GM12878 (cell line): ENCODE data around the gene F10. TPM values are rescaled to one million over a fixed set of nuclear protein-coding genes. Genes with fewer than 3 reads are reported as not detected.

Experiments used
- ATAC-seq: fragments of 200-7000 bp; cut with Tn5 transposase; 3 replicates; pipeline ENCODE4 v1.9.1; 2020; ENCODE audit warnings: mild to moderate bottlenecking, moderate library complexity
- BruUV-seq: library from RNA; stranded (reverse); fragments of 400-500 nt; replicated peaks from 2 replicates; lab custom pipeline; 2021; lab: Mats Ljungman, UMichigan
- CTCF ChIA-PET: fragments of 300-600 bp; sonication (Branson Sonifier 250); formaldehyde crosslinking; extraction: SDS; loops from one replicate; lab custom pipeline; 2021; ENCODE audit warnings: inconsistent platforms; lab: Yijun Ruan, JAX
- POLR2A ChIA-PET: fragments of 350-600 bp; formaldehyde crosslinking; extraction: SDS; loops from one replicate; lab custom pipeline; 2021; ENCODE audit warnings: inconsistent platforms; lab: Charles Lee
- RAD21 ChIA-PET: fragments of 300-600 bp; sonication (Branson Sonifier 250); formaldehyde crosslinking; loops from one replicate; lab custom pipeline; 2023; ENCODE audit warnings: antibody characterized with exemption; ENCODE audit not compliant: unreplicated experiment; lab: Charles Lee
- SMC1A ChIA-PET: fragments of 300-600 bp; sonication (Branson Sonifier 250); formaldehyde crosslinking; loops from one replicate; lab custom pipeline; 2023; ENCODE audit not compliant: unreplicated experiment, uncharacterized antibody; lab: Charles Lee
- DNase-seq: peaks from one replicate; pipeline ENCODE4 v3.0.0-alpha.2; 2011; ENCODE audit warnings: low read depth, low spot score
- FAIRE-seq: peaks from 3 replicates; lab custom pipeline; 2011; peaks lifted over from hg19 to GRCh38; lab: Jason Lieb, UNC
- H2AFZ ChIP-seq: 2 replicates; pipeline ENCODE4 v1.6.0; 2011; ENCODE audit warnings: low read depth, low read length, control low read depth; ENCODE audit not compliant: control insufficient read depth
- H3K27ac ChIP-seq: 2 replicates; pipeline ENCODE4 v1.5.1; 2011; ENCODE audit warnings: control low read depth; ENCODE audit not compliant: control insufficient read depth, insufficient read depth
- H3K27me3 ChIP-seq, 2 experiments: replicated peaks in 1 of 2; 2 replicates each; pipeline versions ENCODE4 v1.6.0 to v1.6.1; 2011; ENCODE audit warnings: low read length in 1 of 2; ENCODE audit not compliant: control insufficient read depth in 2 of 2, insufficient read depth in 2 of 2
- H3K36me3 ChIP-seq, 2 experiments: 2 replicates each; pipeline ENCODE4 v1.5.1; 2011; ENCODE audit warnings: low read length in 1 of 2; ENCODE audit not compliant: control insufficient read depth in 2 of 2, insufficient read depth in 2 of 2
- H3K4me1 ChIP-seq: 2 replicates; pipeline ENCODE4 v1.6.1; 2011; ENCODE audit warnings: mild to moderate bottlenecking, low read length, moderate library complexity, mixed read lengths; ENCODE audit not compliant: control insufficient read depth, insufficient read depth
- H3K4me2 ChIP-seq: 2 replicates; pipeline ENCODE4 v1.6.0; 2011; ENCODE audit warnings: control low read depth; ENCODE audit not compliant: control insufficient read depth, insufficient read depth
- H3K4me3 ChIP-seq: fragments of 200-600 bp; sonication (generic); 2 replicates; pipeline ENCODE4 v1.5.1; 2016
- H3K79me2 ChIP-seq: 2 replicates; pipeline ENCODE4 v1.6.0; 2011; ENCODE audit warnings: low read length; ENCODE audit not compliant: control insufficient read depth, insufficient read depth
- H3K9ac ChIP-seq: 2 replicates; pipeline ENCODE4 v1.8.0; 2011; ENCODE audit warnings: low read length, control low read depth, mixed read lengths; ENCODE audit not compliant: control insufficient read depth, insufficient read depth
- H3K9me3 ChIP-seq: replicated peaks from 3 replicates; pipeline ENCODE4 v1.5.1; 2011; ENCODE audit warnings: mild to moderate bottlenecking, low read length; ENCODE audit not compliant: control insufficient read depth, insufficient read depth
- H4K20me1 ChIP-seq: 2 replicates; pipeline ENCODE4 v1.6.0; 2011; ENCODE audit not compliant: control insufficient read depth, insufficient read depth
- CBFB ChIP-seq: IDR thresholded peaks from 2 replicates; pipeline ENCODE4 v1.6.1; 2016; ENCODE audit warnings: antibody characterized with exemption, low read depth
- EZH2 ChIP-seq: IDR thresholded peaks from 2 replicates; pipeline ENCODE4 v1.6.1; 2012; ENCODE audit warnings: low read depth, mild to moderate bottlenecking, control low read depth, inconsistent platforms, low read length, borderline replicate concordance; ENCODE audit not compliant: control insufficient read depth
- IRF4 ChIP-seq: IDR thresholded peaks from 2 replicates; pipeline ENCODE4 v1.6.1; 2011; ENCODE audit warnings: low read depth, low read length
- RELA ChIP-seq: fragments of 450-650 bp; IDR thresholded peaks from 2 replicates; pipeline ENCODE4 v1.8.0; 2014; ENCODE audit warnings: borderline replicate concordance; ENCODE audit not compliant: partially characterized antibody
- SMAD1 ChIP-seq: fragments of 450-650 bp; IDR thresholded peaks from 2 replicates; pipeline ENCODE4 v1.6.1; 2018; ENCODE audit warnings: mild to moderate bottlenecking, low read depth; ENCODE audit not compliant: partially characterized antibody
- YY1 ChIP-seq: IDR thresholded peaks from 2 replicates; pipeline ENCODE4 v1.6.1; 2011; ENCODE audit warnings: low read depth, mild to moderate bottlenecking, low read length
- WGBS: methylation state at CpG from one replicate; pipeline ENCODE4 v1.1.6; 2016; ENCODE audit warnings: low lambda C conversion rate; ENCODE audit not compliant: insufficient replicate concordance, insufficient coverage; ENCODE audit errors: missing lambda C conversion rate; 5-methylcytosine and 5-hydroxymethylcytosine counted together
- in situ Hi-C: fragments of 300-500 bp; cut with MboI; formaldehyde crosslinking; loops from 9 replicates; pipeline ENCODE4 v1.14.3; 2018; ENCODE audit warnings: mixed read lengths
- intact Hi-C: fragments of 100-400 bp; cut with micrococcal nuclease; formaldehyde crosslinking; loops from one replicate; pipeline ENCODE4 v1.14.2; 2022; ENCODE audit not compliant: unreplicated experiment
- polyA plus RNA-seq, 11 experiments: library from polyadenylated mRNA; depleted of rRNA in 4 of 11; unstranded in 6 of 11; stranded (reverse) in 5 of 11; fragments of >200 nt; fragmentation: Nextera tagmentation in 4 of 11; fragmentation: Illumina TruSeq in 1 of 11; extraction: Ambion mirVana in 4 of 11; extraction: Trizol in 1 of 11; gene quantifications; 1 replicate in 1 of 11; 2 replicates in 10 of 11; pipeline versions ENCODE4 v1.2.1 to v1.2.3, GENCODE V29; 2011 to 2016; ENCODE audit warnings: inconsistent platforms in 2 of 11, missing spikeins in 2 of 11, low read depth in 1 of 11
- total RNA-seq, 4 experiments: library from RNA; depleted of rRNA in 3 of 4; stranded (reverse); fragments of >200 nt in 3 of 4; fragmentation: Illumina TruSeq in 1 of 4; extraction: Trizol in 1 of 4; gene quantifications; 2 replicates each; pipeline versions ENCODE4 v1.2.1 to v1.2.3, GENCODE V29; 2013 to 2021
- TF ChIP-seq, protein P1 (sequence below): fragments of 150-350 bp; IDR thresholded peaks from 2 replicates; pipeline ENCODE4 v1.6.1; 2014; ENCODE audit warnings: mild to moderate bottlenecking, low read depth, low read length

Gene F10
- total and polyA plus RNA-seq, 10 of the 15 experiments (the other 5 are each of a cell fraction or from before 2014, with no cell fraction given), result not detected

DNA sequence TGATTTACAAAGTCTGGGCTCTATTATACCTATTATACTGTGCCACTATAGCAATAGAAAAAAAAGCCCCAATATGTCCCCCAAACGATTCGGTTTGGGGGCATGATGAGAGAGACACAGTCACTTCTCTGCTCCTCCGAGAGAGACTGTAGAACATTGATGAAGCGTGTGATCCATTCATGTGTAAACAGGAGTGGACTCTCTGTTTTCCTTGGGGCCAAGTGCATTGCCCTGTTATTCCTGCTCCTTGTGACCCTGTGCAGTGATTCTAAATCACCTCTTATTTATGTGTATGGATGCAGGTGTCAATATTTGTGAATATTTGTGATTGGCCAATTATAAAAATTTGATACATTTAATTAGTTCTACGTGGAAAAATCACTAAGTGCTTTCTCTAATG, 17.0 kb downstream of the F10 start:
- SMC1A ChIA-PET, result no interaction called here
- Histone ChIP-seq H3K9ac (no peak overlapping the region), H3K4me1 (no peaks in the 10 kb centered on the region), H3K27ac (no peak overlapping the region), H2AFZ (no peak overlapping the region), H3K4me3 (no peak overlapping the region), H3K79me2 (no peaks in the 10 kb centered on the region), H3K36me3 (no peaks in the 10 kb centered on the region), H3K4me2 (no peak overlapping the region), H3K9me3 (no peaks in the 10 kb centered on the region; the same call in 2 of the 3 replicates), H3K27me3 (no peaks in the 10 kb centered on the region; a peak in 1 of 4 replicates), H4K20me1 (no peaks in the 10 kb centered on the region)
- RAD21 ChIA-PET, result no interaction called here
- in situ Hi-C loops, result no loop called here
- DNase-seq (no peak), ATAC-seq (no peak), FAIRE-seq (no peak)
- CTCF ChIA-PET, result no interaction called here
- POLR2A ChIA-PET, result no interaction called here
- TF ChIP-seq RELA, result no peak
- no peak for TF ChIP-seq SMAD1
- TF ChIP-seq EZH2, result no peak
- no peak for TF ChIP-seq IRF4
- TF ChIP-seq, protein P1, sequence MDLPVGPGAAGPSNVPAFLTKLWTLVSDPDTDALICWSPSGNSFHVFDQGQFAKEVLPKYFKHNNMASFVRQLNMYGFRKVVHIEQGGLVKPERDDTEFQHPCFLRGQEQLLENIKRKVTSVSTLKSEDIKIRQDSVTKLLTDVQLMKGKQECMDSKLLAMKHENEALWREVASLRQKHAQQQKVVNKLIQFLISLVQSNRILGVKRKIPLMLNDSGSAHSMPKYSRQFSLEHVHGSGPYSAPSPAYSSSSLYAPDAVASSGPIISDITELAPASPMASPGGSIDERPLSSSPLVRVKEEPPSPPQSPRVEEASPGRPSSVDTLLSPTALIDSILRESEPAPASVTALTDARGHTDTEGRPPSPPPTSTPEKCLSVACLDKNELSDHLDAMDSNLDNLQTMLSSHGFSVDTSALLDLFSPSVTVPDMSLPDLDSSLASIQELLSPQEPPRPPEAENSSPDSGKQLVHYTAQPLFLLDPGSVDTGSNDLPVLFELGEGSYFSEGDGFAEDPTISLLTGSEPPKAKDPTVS, result no peak
- TF ChIP-seq CBFB, result no peak
- no peak for TF ChIP-seq YY1
- no TSS peak for BruUV-seq
- WGBS, result 40% methylated on average over 5 of the region's 5 CpGs
- intact Hi-C loops, result no loop called here
